Kasumi-1 (cell line): Measurements from ENCODE around the gene MYO3B.

Experiments used
- DNase-seq, 2 experiments: peaks; one replicate each; lab custom pipeline; 2025; lab: John Stamatoyannopoulos, UW

The MYO3B gene

DNA sequence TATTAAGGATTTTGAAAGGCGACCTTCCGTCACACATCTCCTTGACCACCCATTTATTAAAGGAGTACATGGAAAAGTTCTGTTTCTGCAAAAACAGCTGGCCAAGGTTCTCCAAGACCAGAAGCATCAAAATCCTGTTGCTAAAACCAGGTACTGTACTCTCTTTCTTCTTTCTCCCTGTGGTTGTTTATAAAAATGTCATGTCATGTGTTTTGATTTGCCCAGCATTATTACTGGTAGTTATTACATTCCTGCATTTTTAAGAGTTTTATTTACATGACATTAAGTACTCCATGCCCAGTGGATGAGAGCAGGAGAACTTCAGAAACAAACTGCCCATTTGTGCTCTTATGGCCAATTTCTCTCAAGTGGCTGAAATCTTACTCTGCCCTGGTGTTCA lies 191.3 kb downstream of the MYO3B start:
- no peak for DNase-seq

DNA sequence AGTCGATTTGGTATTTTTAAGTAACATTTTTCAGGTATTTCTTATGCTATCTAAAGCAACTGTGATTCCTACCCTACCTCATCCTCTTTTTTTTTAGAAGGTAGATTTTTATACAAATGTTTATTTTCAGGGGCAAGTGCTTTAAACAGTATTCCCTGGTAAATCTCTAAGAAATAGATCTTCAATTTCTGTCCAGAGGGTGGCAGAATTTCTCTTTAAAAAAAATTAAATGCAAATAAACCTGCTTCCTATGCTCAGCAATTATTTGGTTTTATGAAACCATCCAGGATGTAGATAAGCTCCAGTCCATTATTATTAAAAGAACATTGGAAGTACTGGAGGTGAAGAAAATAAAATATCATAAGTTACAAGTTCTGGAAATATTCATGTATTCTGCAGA lies 191.9 kb downstream of the MYO3B start:
- peak; percentile 54 to 69 for DNase-seq

DNA sequence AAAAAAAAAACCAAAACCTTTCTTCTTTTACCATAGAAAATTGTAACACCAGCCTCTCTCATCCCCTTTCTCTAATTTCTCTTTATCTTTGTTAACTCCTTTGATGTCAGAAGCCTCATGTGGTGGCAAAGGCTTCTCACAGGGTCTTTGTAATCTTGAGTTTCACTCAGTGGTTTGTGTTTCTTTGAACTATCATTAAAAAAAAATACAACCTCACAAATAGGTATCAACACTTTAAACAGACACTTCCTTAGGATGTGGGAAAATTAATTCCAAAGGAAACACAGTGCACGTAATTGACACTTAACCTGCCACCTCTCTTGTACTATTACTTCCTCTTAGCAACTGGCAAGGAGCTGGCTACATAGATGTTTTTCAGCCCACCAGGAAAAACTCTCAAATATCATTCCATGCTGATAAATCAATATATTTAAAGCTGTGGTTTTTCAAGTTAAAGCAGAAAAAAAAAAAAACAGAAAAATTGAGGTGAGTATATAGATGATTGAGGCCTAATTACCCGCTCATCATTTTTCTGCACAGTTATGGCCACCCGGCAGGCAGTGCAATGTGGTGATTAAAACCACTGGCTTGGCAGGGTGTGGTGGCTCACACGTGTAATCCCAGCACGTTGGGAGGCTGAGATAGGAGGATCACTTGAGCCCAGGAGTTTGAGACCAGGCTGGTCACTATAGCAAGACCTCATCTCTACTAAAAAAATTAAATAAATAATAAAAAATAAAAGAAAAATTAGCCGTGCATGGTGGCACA lies 193.5 kb downstream of the MYO3B start:
- no peak for DNase-seq

- DNase-seq = no peak
Measured at GRCh38 chr2:170375192-170375591, 197.2 kb downstream of the MYO3B start.

GRCh38 chr2:170377500-170378207 lies 199.7 kb downstream of the MYO3B start:
- DNase-seq = peak in 1 of 2 experiments; percentile 21

DNA sequence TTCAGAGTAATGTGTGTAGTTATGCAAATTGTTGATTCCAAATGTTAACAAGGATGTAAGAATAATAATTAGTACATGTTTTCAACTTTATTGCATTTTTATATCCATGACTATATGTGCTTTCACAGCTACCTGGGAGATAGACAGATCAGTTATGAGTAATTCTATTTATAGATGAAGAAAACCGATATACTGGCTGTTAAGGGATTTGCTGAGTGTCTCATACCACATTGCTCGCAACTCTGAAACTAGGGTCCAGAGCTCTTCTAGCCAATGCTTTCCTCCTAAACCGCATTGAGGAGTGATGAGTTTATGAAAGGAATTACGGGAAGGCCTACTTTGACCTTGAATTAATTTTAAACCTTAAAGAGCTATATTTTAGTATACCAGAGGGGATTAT lies 202.3 kb downstream of the MYO3B start:
- no peak for DNase-seq

GRCh38 chr2:170381678-170382077 lies 203.7 kb downstream of the MYO3B start:
- DNase-seq = no peak

DNA sequence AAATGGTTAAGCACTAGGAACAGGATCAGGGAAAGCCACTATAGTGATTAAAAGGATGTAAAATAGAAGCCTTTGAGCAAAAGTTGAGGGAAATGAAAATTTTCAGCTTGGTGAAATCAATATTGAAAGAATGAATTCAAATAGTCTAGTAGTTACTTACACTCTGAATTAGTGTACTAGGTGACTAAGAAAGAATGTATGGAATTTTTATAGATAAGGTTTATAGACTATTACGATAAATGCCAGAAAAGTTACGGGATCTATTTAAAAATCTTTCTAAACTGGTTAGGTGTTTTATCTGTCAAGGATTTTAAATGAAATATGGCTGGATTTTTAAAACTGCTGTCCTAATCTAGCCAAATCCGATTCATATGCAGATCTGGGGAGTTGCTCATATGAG lies 208.6 kb downstream of the MYO3B start:
- DNase-seq = no peak

DNA sequence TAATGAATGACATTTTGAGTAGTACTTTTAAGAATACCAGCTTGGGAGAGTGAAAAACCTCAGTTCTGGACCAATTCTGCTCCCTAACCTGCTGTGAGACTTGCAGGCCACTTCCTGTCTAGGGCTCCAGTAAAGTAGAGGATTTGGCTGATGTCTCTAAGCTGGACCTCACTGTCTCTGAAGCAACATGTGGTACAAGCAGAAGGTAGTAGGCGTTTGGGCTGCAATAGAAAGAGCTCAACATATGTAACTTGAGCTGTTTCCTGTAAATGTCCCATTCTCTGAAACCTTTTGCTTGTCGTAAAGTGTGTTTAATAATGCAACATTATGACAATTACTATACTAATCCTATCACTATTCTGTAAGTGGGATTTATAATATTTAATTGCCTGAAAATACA lies 213.1 kb downstream of the MYO3B start:
- DNase-seq = no peak

- DNase-seq = no peak
Measured at GRCh38 chr2:170391697-170392096, 213.8 kb downstream of the MYO3B start.

DNA sequence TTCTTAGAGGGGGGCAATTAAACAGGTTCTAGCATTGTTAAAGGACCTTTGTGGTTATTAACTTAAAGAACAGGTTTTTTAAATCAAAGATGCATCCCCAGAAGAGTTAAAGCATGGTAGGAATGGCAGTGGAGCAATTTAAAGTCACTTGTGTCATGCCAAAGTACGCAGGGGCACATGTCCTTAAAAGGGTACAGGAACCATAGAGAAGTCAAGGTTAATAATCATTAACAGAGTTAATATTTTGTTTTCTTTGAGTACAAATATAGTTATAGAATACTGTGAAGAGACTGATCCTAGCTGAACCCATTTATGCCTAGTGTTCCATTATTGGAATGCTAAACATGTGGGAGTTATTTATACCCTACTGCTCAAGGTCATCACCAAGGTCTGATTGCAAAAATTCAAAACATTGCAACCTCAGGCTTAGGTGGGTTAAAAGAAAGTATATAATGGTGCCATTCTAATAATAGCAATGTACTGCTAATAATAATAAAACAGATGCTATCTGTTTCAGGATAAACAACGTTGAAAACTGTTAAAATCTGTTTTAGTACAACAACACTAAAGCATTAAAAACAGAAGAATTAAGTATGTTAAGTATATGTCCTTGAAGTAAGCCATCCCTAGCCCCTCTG lies 216.0 kb downstream of the MYO3B start:
- no peak for DNase-seq

DNA sequence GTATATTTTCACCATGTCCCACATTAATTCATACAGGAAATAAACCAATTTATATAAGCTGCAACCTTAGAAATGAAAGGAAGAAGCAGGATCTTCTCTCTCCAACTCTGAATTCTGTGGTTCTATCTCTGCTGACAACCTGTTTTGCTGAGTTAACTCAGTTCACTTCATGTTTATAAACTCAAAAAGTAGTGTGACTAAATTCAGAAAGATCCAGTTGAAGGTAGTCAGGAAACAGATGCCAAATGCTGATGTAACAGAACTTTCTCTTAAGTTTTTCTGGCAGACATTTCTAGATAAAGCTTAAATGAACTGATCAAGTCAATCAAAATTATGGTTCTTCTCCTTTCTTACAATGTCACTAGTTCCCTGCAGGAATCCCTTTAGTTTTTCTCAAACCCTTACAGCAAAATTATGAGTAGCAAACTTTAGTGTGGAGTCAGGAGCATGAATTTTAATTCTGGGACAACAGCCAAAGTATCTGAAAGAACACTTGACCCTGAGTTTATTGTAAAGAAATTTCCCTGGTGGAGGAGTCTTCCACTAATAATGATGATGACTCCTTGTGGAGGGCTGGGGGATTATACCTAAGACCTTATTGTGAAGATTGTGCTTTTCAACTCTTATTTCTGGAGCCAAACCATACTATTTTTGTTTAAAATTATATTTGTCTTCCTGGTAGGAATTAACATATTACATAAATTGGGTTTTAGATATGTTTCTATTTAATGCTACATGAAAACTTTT lies 216.9 kb downstream of the MYO3B start:
- DNase-seq = peak in 1 of 2 experiments; percentile 31

GRCh38 chr2:170396799-170397459 lies 219.0 kb downstream of the MYO3B start:
- DNase-seq = peak; percentile 60 to 79

DNA sequence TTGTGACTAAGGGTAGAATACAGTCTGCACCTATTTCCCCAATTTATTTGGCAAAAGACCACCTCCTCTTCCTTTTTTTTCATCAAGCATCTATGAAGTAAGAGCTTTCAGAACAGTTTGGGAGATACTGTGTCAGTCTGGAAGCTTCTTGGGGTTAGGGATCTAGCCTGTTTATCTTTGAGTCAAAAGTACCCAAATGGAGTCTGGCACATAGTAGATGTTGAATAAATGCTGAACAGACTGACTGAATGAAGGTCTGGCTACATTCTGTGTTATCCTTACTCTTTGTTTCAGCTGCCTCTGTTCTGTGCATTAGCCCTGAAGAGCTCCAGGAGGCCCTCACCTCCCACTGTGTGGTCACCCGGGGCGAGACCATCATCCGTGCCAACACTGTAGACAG lies 223.2 kb downstream of the MYO3B start:
- DNase-seq = no peak

- DNase-seq = no peak
Measured at GRCh38 chr2:170404846-170405245, 226.9 kb downstream of the MYO3B start.

GRCh38 chr2:170405326-170405725 lies 227.4 kb downstream of the MYO3B start:
- DNase-seq = no peak

GRCh38 chr2:170408461-170409163 lies 230.7 kb downstream of the MYO3B start:
- DNase-seq = no peak

DNA sequence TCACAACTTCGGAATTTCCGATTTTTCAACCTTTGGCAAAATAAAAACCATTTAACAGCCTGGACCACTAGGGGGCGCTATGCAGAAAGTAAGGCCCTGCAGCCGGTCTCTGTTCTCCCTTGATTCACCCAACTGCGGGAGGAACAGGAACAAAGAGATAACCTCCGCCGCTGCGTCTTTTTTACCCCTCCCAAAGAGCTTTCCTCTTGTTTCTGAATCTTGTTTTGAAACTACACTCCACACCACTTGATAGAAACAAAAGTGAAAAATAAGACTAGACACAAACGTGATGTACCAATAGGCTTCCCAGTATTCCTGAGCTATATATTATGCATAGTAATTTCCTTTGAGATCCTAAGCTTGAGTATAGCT lies 231.2 kb downstream of the MYO3B start:
- peak; percentile 93 to 96 for DNase-seq

DNA sequence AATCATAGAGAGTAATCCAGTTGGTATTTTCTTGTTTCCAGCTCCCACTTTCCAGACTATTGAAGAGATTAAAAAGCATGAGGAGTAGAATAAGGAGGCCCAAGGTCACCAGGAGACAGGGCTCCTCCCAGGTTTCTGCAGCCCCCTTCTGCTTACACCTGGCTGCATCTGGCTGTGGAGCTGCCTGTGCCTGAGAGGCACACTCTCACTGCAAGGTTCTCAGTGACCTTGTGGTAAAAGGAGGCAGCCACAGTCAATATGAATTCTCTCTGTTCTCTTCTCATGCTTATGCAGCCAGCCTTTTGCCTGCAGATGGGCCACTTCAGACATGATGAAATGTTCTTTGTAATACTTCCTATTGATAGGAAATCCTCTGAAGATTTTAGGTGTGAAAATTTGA lies 233.7 kb downstream of the MYO3B start:
- DNase-seq = no peak

GRCh38 chr2:170420961-170421687 lies 243.2 kb downstream of the MYO3B start:
- no peak for DNase-seq

DNA sequence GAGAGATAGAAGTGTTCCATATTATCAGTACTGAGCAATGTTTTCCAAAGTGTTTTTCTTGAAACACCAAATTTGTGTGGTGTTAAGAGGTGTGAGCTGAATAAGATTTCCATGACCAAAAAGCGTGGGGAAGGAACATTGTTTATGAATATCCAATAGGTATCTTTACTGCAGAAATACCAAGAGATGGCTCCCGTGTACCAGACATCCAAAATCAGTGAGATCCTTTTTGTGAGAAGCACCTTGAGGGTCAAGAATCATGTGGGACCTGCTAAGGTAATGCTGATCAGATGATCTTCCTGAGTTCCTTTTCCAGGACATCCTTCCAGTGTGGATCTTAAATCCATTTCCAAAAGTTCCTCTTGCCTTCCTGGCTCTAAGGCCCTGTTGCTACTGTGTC lies 246.0 kb downstream of the MYO3B start:
- no peak for DNase-seq
